Upper lobe of right lung (tissue), 1 donor: ENCODE data around the gene GSK3B. TPM values are rescaled to one million over a fixed set of nuclear protein-coding genes. Genes with fewer than 3 reads are reported as not detected.
A peak's percentile ranks its signal among the peaks of the same experiment; 100 is the strongest.

Source experiments
- ATAC-seq: fragments of 200-7000 bp; cut with Tn5 transposase; one replicate; pipeline ENCODE4 v1.9.1; 2020; ENCODE audit warnings: mild to moderate bottlenecking, moderate library complexity
- DNase-seq: peaks from one replicate; pipeline ENCODE4 v3.0.0-alpha.2; 2020
- H3K27ac ChIP-seq: fragments of 200-600 bp; one replicate; pipeline ENCODE4 v1.8.0; 2022
- H3K27me3 ChIP-seq: fragments of 200-600 bp; one replicate; pipeline ENCODE4 v1.8.0; 2022; ENCODE audit warnings: mild to moderate bottlenecking
- H3K36me3 ChIP-seq: fragments of 200-600 bp; one replicate; pipeline ENCODE4 v1.8.0; 2022
- H3K4me1 ChIP-seq: fragments of 200-600 bp; one replicate; pipeline ENCODE4 v1.8.0; 2022
- H3K4me3 ChIP-seq: fragments of 200-600 bp; one replicate; pipeline ENCODE4 v1.8.0; 2022; ENCODE audit warnings: mild to moderate bottlenecking
- H3K9me3 ChIP-seq: fragments of 200-600 bp; one replicate; pipeline ENCODE4 v1.8.0; 2022
- CTCF ChIP-seq: fragments of 200-600 bp; IDR thresholded peaks from one replicate; pipeline ENCODE4 v1.8.0; 2022; ENCODE audit warnings: antibody characterized with exemption
- intact Hi-C: fragments of 100-400 bp; cut with DNase I; formaldehyde crosslinking; loops from one replicate; pipeline ENCODE4 v1.11.0; 2022
- total RNA-seq: library from RNA; stranded (reverse); fragmentation: NEBNext Ultra II Directional; extraction: Animal tissue kit (Norgen Biotek cat#: 25700); gene quantifications from one replicate; pipeline ENCODE4 v1.2.1, GENCODE V29; 2021
- donor health status: DM: no; HTN: yes; CAD: no; lungs with severe emphysema.

GSK3B gene
- total RNA-seq, 1 donor from 2014 or later, result 55.2 TPM

GRCh38 chr3:119831022-119831421, 263.2 kb downstream of the GSK3B start:
- peak; percentile 12 for TF ChIP-seq CTCF
- intact Hi-C loops, result no loop called here

GRCh38 chr3:119829420-119829819, 264.8 kb downstream of the GSK3B start:
- Histone ChIP-seq H3K9me3 (no peaks in the 10 kb centered on the region), H3K4me3 (no peak overlapping the region), H3K27ac (no peak overlapping the region), H3K36me3 (peaks cover 9% of the 10 kb centered on the region), H3K27me3 (no peaks in the 10 kb centered on the region), H3K4me1 (no peaks in the 10 kb centered on the region)
- DNase-seq (no peak), ATAC-seq (no peak)
- TF ChIP-seq CTCF, result no peak
- intact Hi-C loops, result no loop called here

More at GRCh38 chr3:119831022-119831421, 263.2 kb downstream of the GSK3B start:
- no peak overlapping the region for H3K4me3 ChIP-seq
- DNase-seq, result no peak
- ATAC-seq, result no peak
- H3K27ac ChIP-seq, result no peak overlapping the region
- no peaks in the 10 kb centered on the region for H3K27me3 ChIP-seq
- no peaks in the 10 kb centered on the region for H3K9me3 ChIP-seq
- no peaks in the 10 kb centered on the region for H3K36me3 ChIP-seq
- H3K4me1 ChIP-seq, result no peaks in the 10 kb centered on the region

- Histone ChIP-seq H3K9me3 (no peaks in the 10 kb centered on the region), H3K36me3 (peaks cover 9% of the 10 kb centered on the region), H3K4me3 (no peak overlapping the region), H3K4me1 (no peaks in the 10 kb centered on the region), H3K27me3 (no peaks in the 10 kb centered on the region), H3K27ac (no peak overlapping the region)
- ATAC-seq, result no peak
- TF ChIP-seq CTCF, result no peak
- intact Hi-C loops, result no loop called here
- no peak for DNase-seq
Measured at GRCh38 chr3:119826711-119827608, 267.3 kb downstream of the GSK3B start.

GRCh38 chr3:119825820-119826219, 268.4 kb downstream of the GSK3B start:
- H3K4me1 ChIP-seq, result no peaks in the 10 kb centered on the region
- no peak overlapping the region for H3K27ac ChIP-seq
- H3K27me3 ChIP-seq, result no peaks in the 10 kb centered on the region
- H3K36me3 ChIP-seq, result peaks cover 9% of the 10 kb centered on the region
- no peaks in the 10 kb centered on the region for H3K9me3 ChIP-seq
- no peak overlapping the region for H3K4me3 ChIP-seq
- TF ChIP-seq CTCF, result no peak
- ATAC-seq (no peak), DNase-seq (no peak)
- intact Hi-C loops, result no loop called here

GRCh38 chr3:119819806-119820205, 274.4 kb downstream of the GSK3B start:
- DNase-seq (no peak), ATAC-seq (no peak)
- no peak overlapping the region for H3K4me3 ChIP-seq
- no peak for TF ChIP-seq CTCF
- intact Hi-C loops, result no loop called here
- peaks cover under 1% of the 10 kb centered on the region for H3K36me3 ChIP-seq
- H3K27me3 ChIP-seq, result no peaks in the 10 kb centered on the region
- no peaks in the 10 kb centered on the region for H3K9me3 ChIP-seq
- no peak overlapping the region for H3K27ac ChIP-seq
- no peaks in the 10 kb centered on the region for H3K4me1 ChIP-seq
